Measurements from ENCODE around the gene UBB. TPM values are rescaled to one million over a fixed set of nuclear protein-coding genes. Genes with fewer than 3 reads are reported as not detected.

UBB gene
- total RNA-seq, 1 donor: 1,199 TPM

GRCh38 chr17:16406742-16407674 is 26.1 kb downstream of the UBB start:
- TF ChIP-seq CTCF (IDR thresholded peaks at IDR 0.05; ENCODE audit: extremely low read depth, low read depth, low read length): no peak
- H3K9me3 ChIP-seq (ENCODE audit: low read depth, low read length): no peaks in the 10 kb centered on the region
- peak overlapping the region; percentile 95 for H2AFZ ChIP-seq (ENCODE audit: low read length)
- no peaks in the 10 kb centered on the region for H3K36me3 ChIP-seq (ENCODE audit: insufficient read depth, low read length)
- H3K79me2 ChIP-seq (ENCODE audit: insufficient read depth, low read length): no peaks in the 10 kb centered on the region
- no peak overlapping the region for H3K27ac ChIP-seq (ENCODE audit: low read depth, low read length)
- H3K4me3 ChIP-seq (ENCODE audit: insufficient read depth, low read length): peak overlapping the region; percentile 78
- no peaks in the 10 kb centered on the region for H4K20me1 ChIP-seq (ENCODE audit: insufficient read depth, low read length)
- peaks cover 10% of the 10 kb centered on the region for H3K4me1 ChIP-seq (ENCODE audit: insufficient read depth, low read length)
- peak overlapping the region; percentile 90 for H3K4me2 ChIP-seq (ENCODE audit: insufficient read depth, low read length)
- H3K27me3 ChIP-seq (ENCODE audit: insufficient read depth, low read length): no peaks in the 10 kb centered on the region
- peak; percentile 56 for DNase-seq (ENCODE audit: insufficient read length, low spot score, missing footprints)

DNA sequence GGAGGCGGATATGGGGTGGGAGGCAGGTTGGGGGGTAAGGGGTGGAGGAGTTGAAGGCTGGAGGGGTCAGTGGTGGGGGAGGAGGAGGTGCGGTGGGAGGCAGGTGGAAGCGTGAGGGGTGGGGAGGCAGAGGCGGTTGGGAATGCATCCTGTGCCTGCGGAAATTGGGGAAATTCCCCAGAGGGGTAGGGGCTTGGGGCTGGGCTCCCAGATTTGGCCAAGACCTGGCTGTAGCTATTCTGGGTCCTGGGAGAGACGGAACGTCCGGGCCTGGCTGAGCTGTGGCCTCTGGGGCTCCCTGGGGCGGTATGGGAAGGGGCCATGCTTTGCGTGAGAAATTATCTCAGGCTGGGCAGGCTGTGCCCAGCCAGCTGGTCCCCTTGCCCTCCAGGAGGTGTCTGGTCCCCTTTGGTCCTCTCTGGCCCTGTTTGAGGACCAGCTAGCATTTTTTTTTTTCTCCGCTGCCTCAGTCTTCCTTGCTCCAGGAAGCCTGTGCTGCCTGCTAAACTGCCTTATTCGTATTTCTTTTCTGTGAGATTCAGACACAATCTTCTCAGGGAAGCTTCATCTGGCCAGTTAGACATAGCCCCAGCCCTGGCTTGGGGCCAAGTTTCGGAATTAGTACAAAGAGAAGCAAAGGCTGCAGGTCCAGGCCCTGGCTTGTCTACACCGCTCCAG is 27.2 kb downstream of the UBB start:
- no peaks in the 10 kb centered on the region for H4K20me1 ChIP-seq (ENCODE audit: insufficient read depth, low read length)
- no peaks in the 10 kb centered on the region for H3K27me3 ChIP-seq (ENCODE audit: insufficient read depth, low read length)
- H3K4me3 ChIP-seq (ENCODE audit: insufficient read depth, low read length): no peak overlapping the region
- peaks cover 10% of the 10 kb centered on the region for H3K4me1 ChIP-seq (ENCODE audit: insufficient read depth, low read length)
- H3K79me2 ChIP-seq (ENCODE audit: insufficient read depth, low read length): no peaks in the 10 kb centered on the region
- no peak for TF ChIP-seq CTCF (IDR thresholded peaks at IDR 0.05; ENCODE audit: extremely low read depth, low read depth, low read length)
- H3K27ac ChIP-seq (ENCODE audit: low read depth, low read length): no peak overlapping the region
- peak overlapping the region; percentile 22 for H2AFZ ChIP-seq (ENCODE audit: low read length)
- no peaks in the 10 kb centered on the region for H3K9me3 ChIP-seq (ENCODE audit: low read depth, low read length)
- peak; percentile 59 for DNase-seq (ENCODE audit: insufficient read length, low spot score, missing footprints)
- H3K4me2 ChIP-seq (ENCODE audit: insufficient read depth, low read length): peak overlapping the region; percentile 39
- H3K36me3 ChIP-seq (ENCODE audit: insufficient read depth, low read length): no peaks in the 10 kb centered on the region

DNA sequence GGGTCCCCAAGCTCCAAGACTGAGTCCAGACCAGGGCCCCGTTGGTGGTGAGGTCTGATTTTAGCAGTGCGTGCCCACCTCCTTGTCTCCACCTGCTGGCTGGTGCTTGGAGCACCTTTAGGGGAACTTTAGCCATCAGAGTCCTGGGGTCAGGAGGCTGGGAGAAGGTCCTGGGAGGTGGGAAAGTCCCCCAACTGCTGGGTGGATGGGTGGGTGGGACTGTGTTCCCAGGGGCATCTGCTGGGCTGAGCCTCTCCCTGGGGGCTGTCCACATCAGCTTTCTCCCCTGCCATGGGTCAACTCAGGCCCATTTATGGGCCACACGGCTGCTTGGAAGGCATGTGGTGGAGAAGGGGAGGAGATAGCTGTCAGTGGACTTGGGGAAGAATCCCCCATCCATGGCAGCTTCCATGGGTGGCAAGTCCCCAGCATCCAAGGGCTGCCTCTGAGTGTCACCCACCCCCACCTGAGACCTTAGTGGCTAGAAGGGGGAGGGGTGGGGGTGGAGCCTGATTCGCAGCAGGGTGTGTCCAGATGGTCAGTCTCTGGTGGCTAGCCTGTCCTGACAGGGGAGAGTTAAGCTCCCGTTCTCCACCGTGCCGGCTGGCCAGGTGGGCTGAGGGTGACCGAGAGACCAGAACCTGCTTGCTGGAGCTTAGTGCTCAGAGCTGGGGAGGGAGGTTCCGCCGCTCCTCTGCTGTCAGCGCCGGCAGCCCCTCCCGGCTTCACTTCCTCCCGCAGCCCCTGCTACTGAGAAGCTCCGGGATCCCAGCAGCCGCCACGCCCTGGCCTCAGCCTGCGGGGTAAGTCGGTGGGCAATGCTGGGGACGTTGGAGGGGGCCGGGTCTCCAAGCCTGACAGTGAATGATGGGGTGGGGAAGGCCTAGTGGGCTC is 34.4 kb downstream of the UBB start, which contains the start of gene TRPV2:
Gene TRPV2 (plus strand): TSS at position 541 of the 894 bp plus-strand sequence. CDS start 2,098 bp downstream, outside the sequence.
- H2AFZ ChIP-seq (ENCODE audit: low read length): peak within 1 kb of the TSS; percentile 77
- TF ChIP-seq CTCF (IDR thresholded peaks at IDR 0.05; ENCODE audit: extremely low read depth, low read depth, low read length): peak; percentile 36
- no peaks in the 10 kb centered on the region for H3K27me3 ChIP-seq (ENCODE audit: insufficient read depth, low read length)
- H3K4me3 ChIP-seq (ENCODE audit: insufficient read depth, low read length): peak within 1 kb of the TSS; percentile 78
- peaks cover 3% of the 10 kb centered on the region for H4K20me1 ChIP-seq (ENCODE audit: insufficient read depth, low read length)
- peak within 1 kb of the TSS; percentile 94 for H3K27ac ChIP-seq (ENCODE audit: low read depth, low read length)
- DNase-seq (ENCODE audit: insufficient read length, low spot score, missing footprints): peak; percentile 70
- H3K4me1 ChIP-seq (ENCODE audit: insufficient read depth, low read length): peaks cover 36% of the 10 kb centered on the region
- peaks cover 27% of the 10 kb centered on the region for H3K79me2 ChIP-seq (ENCODE audit: insufficient read depth, low read length)
- no peaks in the 10 kb centered on the region for H3K9me3 ChIP-seq (ENCODE audit: low read depth, low read length)
- H3K36me3 ChIP-seq (ENCODE audit: insufficient read depth, low read length): peaks cover 16% of the 10 kb centered on the region
- peak within 1 kb of the TSS; percentile 83 for H3K4me2 ChIP-seq (ENCODE audit: insufficient read depth, low read length)

All from osteoblast (primary cell).